ENCODE results near the gene HTR3E.

DNA sequence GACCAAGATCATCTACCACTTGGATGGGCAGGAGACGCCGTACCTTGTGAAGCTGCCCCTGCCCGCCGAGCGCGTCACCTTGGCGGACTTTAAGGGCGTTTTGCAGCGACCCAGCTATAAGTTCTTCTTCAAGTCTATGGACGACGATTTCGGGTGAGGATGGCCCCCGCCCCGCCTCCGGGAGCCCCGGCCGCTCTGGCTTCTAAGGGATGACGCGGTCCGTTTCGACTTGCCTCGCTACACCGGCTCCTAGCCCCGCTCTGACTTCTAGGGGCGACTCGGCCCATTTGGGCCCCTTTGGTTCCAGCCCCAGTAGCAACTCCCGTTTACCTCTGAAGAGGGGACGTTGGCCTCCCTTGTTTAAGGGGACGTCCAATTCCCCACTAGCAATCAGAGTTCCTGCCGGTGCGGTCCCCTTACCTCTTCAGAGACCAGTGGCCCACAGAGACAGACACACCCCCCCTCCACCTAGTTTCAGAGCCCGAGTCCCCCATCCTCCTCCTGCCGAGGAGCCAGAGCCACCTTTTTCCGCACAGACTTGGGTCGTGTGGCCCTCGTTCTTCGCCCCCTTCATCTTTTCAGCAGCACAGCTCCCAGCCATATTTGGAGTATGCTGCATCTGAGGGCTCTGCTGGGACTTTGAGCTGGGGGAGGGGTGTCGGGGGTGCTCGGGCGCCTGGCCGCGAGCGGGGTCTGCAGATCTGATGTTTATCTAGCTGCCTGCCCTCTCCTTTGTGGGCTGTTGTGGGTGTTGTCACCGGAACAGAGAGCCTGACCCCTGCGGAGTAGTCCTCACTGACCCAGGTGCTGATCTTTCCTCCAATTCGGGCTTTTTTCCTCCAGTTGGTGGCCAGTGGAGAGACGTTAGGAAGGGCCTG is 59.0 kb downstream of the HTR3E start:
- TF ChIP-seq, protein P1, sequence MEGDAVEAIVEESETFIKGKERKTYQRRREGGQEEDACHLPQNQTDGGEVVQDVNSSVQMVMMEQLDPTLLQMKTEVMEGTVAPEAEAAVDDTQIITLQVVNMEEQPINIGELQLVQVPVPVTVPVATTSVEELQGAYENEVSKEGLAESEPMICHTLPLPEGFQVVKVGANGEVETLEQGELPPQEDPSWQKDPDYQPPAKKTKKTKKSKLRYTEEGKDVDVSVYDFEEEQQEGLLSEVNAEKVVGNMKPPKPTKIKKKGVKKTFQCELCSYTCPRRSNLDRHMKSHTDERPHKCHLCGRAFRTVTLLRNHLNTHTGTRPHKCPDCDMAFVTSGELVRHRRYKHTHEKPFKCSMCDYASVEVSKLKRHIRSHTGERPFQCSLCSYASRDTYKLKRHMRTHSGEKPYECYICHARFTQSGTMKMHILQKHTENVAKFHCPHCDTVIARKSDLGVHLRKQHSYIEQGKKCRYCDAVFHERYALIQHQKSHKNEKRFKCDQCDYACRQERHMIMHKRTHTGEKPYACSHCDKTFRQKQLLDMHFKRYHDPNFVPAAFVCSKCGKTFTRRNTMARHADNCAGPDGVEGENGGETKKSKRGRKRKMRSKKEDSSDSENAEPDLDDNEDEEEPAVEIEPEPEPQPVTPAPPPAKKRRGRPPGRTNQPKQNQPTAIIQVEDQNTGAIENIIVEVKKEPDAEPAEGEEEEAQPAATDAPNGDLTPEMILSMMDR (IDR thresholded peaks at IDR 0.05), result no peak
- TF ChIP-seq POLR2A (IDR thresholded peaks at IDR 0.05), result no peak
